ENCODE measurements around the gene RAPGEF2.

- no peak for TF ChIP-seq CTCF (IDR thresholded peaks at IDR 0.05)
- no peak for TF ChIP-seq POLR2A (IDR thresholded peaks at IDR 0.05)
Observed at GRCh38 chr4:159352609-159353008, 249.7 kb downstream of the RAPGEF2 start.
